ENCODE measurements around the gene GPS1. TPM values are rescaled to one million over a fixed set of nuclear protein-coding genes. Genes with fewer than 3 reads are reported as not detected.

GPS1 gene
- total and polyA plus RNA-seq, 4 donors, result 63.4 to 165 (median 138) TPM

DNA sequence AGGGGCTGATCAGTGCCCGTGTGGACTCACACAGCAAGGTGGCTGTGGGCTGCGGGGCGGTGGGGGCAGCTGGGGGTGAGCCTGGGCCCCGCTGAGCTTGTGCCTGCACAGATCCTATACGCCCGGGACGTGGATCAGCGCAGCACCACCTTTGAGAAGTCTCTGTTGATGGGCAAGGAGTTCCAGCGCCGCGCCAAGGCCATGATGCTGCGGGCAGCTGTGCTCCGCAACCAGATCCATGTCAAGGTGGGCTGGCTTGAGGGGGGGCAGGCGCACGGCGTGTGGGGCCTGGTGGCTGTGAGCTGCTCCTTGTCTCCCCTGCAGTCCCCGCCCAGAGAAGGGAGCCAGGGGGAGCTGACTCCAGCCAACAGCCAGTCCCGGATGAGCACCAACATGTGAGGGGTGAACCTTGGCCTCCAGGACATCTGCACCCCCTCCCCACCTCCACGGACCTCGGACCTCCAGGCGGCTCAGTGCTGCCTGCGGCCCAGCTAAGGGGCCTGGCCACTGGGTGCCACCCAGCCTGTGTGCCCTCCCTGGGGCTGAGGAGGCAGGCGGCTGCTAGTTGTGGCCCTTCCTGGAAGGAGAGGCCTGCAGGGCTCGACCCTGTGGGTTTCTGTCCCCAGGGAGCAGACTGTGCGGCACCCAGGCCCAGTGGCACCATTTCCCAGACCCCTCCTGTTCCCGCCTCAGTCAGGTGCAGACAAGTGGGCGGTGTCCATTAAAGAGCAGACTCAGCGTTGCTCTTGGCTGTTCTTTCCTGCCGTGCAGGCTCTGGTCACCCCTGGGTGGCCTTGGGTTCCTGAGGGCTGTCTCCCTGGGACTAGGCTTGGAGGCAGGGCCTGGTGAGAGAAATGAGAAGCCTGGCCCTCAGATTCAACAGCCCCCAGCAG lies 5.3 kb downstream of the GPS1 start:
- no peak overlapping the region for H3K4me3 ChIP-seq (ENCODE audit: low read depth, low read length)
- peaks cover 91% of the 10 kb centered on the region for H3K36me3 ChIP-seq (ENCODE audit: control insufficient read depth, insufficient read depth, low read length)
- H3K27me3 ChIP-seq (ENCODE audit: control insufficient read depth, insufficient read depth, low read length), result no peaks in the 10 kb centered on the region
- 91% methylated on average over 28 of the region's 29 CpGs for WGBS (ENCODE audit: insufficient coverage)
- no peak for DNase-seq (ENCODE audit: low read depth in 4 of 6, low spot score in 6 of 6)
- no peak overlapping the region for H3K27ac ChIP-seq (ENCODE audit: low read depth, low read length)
- peaks cover 26% of the 10 kb centered on the region for H3K4me1 ChIP-seq (ENCODE audit: control insufficient read depth, insufficient read depth, low read length)
- no peaks in the 10 kb centered on the region for H3K9me3 ChIP-seq (ENCODE audit: control insufficient read depth, insufficient read depth, low read length)

DNA sequence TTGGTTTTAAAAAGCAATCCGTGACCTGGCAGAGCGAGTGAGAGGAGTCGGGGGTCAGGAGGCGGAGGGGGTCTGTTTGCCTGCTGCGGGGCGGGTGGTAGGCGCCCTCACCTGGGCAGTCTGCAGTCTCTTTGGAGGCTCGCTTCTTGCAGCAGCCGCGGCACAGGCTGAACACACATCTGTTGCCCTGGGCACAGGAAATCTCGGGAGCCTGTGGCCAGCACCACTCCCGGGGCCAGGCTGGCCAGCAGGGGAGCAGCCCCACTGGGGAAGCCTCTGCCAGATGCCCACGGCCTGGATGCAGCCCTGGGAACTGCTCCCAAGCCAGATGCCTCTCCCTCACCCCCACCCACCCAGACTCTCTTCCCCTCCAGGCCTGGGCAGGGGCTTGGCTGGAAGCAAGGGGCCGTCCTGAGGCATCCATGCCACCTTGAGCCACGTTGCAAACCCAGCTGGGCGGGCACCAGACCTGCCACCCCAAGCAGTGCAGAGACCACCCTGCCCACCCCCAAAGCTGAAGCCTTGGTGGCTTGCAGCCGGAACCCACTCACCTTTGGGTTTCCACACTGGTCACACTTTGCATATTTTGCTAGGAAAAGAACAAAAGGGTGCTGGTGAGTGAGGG lies 6.6 kb downstream of the GPS1 start:
- H3K9me3 ChIP-seq (ENCODE audit: control insufficient read depth, insufficient read depth, low read length), result no peaks in the 10 kb centered on the region
- no peak overlapping the region for H3K27ac ChIP-seq (ENCODE audit: low read depth, low read length)
- 79% methylated on average over 17 of the region's 17 CpGs for WGBS (ENCODE audit: insufficient coverage)
- DNase-seq (ENCODE audit: low read depth in 4 of 6, low spot score in 6 of 6), result no peak
- peaks cover 14% of the 10 kb centered on the region for H3K4me1 ChIP-seq (ENCODE audit: control insufficient read depth, insufficient read depth, low read length)
- no peak overlapping the region for H3K4me3 ChIP-seq (ENCODE audit: low read depth, low read length)
- H3K27me3 ChIP-seq (ENCODE audit: control insufficient read depth, insufficient read depth, low read length), result no peaks in the 10 kb centered on the region
- peaks cover 100% of the 10 kb centered on the region for H3K36me3 ChIP-seq (ENCODE audit: control insufficient read depth, insufficient read depth, low read length)

DNA sequence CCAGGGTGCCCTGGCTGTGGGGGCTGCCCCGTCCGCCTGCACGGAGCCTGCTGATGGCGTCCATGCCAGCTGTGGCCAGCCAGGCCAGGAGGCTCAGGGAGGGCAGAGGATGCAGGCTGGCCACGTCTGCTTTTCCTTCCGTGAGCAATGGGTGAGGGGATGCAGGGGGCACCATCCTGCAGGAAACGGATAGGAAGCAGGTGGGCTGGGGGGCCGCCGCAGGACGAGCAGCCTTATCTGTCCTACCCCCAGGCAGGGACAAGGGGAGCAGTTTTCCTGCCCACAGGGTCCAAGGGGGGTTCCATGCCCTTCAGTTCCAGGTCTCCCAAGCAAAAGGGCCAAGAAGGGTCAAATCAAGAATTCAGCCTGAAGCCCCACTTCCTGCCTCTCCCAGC lies 7.2 kb downstream of the GPS1 start:
- 79% methylated on average over 10 of the region's 10 CpGs for WGBS (ENCODE audit: insufficient coverage)
- Histone ChIP-seq H3K27ac (ENCODE audit: low read depth, low read length) (no peak overlapping the region), H3K4me1 (ENCODE audit: control insufficient read depth, insufficient read depth, low read length) (peaks cover 12% of the 10 kb centered on the region), H3K27me3 (ENCODE audit: control insufficient read depth, insufficient read depth, low read length) (no peaks in the 10 kb centered on the region), H3K36me3 (ENCODE audit: control insufficient read depth, insufficient read depth, low read length) (peaks cover 100% of the 10 kb centered on the region), H3K4me3 (ENCODE audit: low read depth, low read length) (no peak overlapping the region), H3K9me3 (ENCODE audit: control insufficient read depth, insufficient read depth, low read length) (no peaks in the 10 kb centered on the region)
- no peak for DNase-seq (ENCODE audit: low read depth in 4 of 6, low spot score in 6 of 6)

DNA sequence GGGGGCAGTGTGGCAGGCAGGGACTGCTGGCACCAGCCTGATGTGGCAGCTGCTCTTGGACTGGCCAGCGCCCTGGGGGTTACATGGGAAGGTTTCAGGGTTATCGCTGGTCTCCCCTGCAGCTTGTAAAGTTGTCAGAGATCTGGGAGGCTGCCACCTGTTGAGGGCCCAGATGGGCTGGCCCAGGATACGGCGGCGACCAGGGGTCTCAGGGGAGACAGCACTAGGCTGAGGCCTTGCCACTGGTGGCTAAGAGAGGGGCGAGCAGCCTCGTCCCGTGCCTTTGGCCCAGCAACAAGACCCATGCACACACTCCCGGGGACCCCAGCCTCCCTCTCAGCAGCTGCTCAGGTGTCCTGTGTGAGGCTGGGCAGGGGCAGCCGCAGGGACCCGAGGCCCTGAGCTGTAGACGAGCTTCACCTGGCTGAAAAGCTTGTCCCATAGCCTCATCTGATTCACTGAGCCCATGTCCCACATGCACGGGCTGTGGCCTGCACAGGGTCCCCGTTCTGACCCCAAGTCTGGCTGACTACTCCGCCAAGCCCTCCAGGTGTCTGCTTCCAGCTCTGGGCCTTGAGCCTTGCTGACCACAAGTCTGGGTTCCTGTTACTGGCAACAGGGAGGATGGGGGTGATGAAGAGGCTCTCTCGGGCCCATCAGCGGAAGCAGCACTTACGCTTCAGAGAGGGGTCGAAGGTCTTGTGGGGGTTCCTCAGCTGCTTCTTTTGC lies 7.7 kb downstream of the GPS1 start:
- no peak for DNase-seq (ENCODE audit: low read depth in 4 of 6, low spot score in 6 of 6)
- H3K4me1 ChIP-seq (ENCODE audit: control insufficient read depth, insufficient read depth, low read length), result peaks cover 14% of the 10 kb centered on the region
- no peak overlapping the region for H3K4me3 ChIP-seq (ENCODE audit: low read depth, low read length)
- H3K27me3 ChIP-seq (ENCODE audit: control insufficient read depth, insufficient read depth, low read length), result no peaks in the 10 kb centered on the region
- H3K27ac ChIP-seq (ENCODE audit: low read depth, low read length), result no peak overlapping the region
- peaks cover 100% of the 10 kb centered on the region for H3K36me3 ChIP-seq (ENCODE audit: control insufficient read depth, insufficient read depth, low read length)
- 86% methylated on average over 17 of the region's 19 CpGs for WGBS (ENCODE audit: insufficient coverage)
- no peaks in the 10 kb centered on the region for H3K9me3 ChIP-seq (ENCODE audit: control insufficient read depth, insufficient read depth, low read length)

DNA sequence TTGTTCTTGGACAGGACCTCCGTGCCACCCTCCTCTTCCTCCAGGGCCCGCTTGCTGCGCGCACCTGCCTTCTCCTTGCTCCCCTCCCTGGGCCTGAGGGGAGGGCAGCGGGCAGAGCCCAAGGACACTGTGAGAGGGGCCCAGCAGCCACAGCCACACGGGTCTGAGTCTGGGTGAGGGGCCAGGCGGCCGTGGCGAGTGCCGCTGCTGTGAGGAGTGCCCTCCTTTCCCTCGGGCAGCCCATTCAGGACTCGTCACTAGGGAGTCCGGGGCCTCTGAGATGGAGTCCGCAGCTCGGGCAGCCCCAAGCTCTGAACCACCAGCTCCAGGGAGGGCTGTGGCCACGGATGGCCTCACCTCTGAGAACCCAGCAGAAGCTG lies 8.3 kb downstream of the GPS1 start:
- DNase-seq (ENCODE audit: low read depth in 4 of 6, low spot score in 6 of 6), result no peak
- Histone ChIP-seq H3K9me3 (ENCODE audit: control insufficient read depth, insufficient read depth, low read length) (no peaks in the 10 kb centered on the region), H3K4me1 (ENCODE audit: control insufficient read depth, insufficient read depth, low read length) (peaks cover 19% of the 10 kb centered on the region), H3K27ac (ENCODE audit: low read depth, low read length) (no peak overlapping the region), H3K36me3 (ENCODE audit: control insufficient read depth, insufficient read depth, low read length) (peaks cover 99% of the 10 kb centered on the region), H3K27me3 (ENCODE audit: control insufficient read depth, insufficient read depth, low read length) (no peaks in the 10 kb centered on the region), H3K4me3 (ENCODE audit: low read depth, low read length) (no peak overlapping the region)
- WGBS (ENCODE audit: insufficient coverage), result 84% methylated on average over 16 of the region's 16 CpGs

DNA sequence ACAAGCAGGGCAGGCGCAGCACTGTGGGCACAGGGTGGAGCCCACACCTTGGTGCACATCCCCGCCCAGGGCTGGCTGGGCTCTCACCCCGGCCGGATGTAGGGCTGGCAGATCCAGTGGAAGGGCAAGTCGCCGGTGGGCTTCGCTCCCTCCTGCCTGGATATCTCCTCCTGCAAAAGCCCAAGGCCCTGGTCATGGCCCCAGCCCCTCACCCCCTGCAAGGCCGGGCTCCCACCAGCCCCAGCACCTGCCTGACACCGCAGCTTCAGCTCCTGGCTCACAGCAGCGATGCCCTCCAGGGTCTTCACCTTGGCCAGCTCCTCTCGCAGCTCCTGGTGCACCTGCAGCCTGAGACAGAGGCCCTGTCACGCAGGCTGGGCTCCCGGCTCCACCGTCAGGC lies 8.9 kb downstream of the GPS1 start:
- Histone ChIP-seq H3K4me3 (ENCODE audit: low read depth, low read length) (no peak overlapping the region), H3K27me3 (ENCODE audit: control insufficient read depth, insufficient read depth, low read length) (no peaks in the 10 kb centered on the region), H3K4me1 (ENCODE audit: control insufficient read depth, insufficient read depth, low read length) (peaks cover 18% of the 10 kb centered on the region), H3K9me3 (ENCODE audit: control insufficient read depth, insufficient read depth, low read length) (no peaks in the 10 kb centered on the region), H3K27ac (ENCODE audit: low read depth, low read length) (no peak overlapping the region), H3K36me3 (ENCODE audit: control insufficient read depth, insufficient read depth, low read length) (peaks cover 96% of the 10 kb centered on the region)
- 94% methylated on average over 14 of the region's 14 CpGs for WGBS (ENCODE audit: insufficient coverage)
- no peak for DNase-seq (ENCODE audit: low read depth in 4 of 6, low spot score in 6 of 6)

DNA sequence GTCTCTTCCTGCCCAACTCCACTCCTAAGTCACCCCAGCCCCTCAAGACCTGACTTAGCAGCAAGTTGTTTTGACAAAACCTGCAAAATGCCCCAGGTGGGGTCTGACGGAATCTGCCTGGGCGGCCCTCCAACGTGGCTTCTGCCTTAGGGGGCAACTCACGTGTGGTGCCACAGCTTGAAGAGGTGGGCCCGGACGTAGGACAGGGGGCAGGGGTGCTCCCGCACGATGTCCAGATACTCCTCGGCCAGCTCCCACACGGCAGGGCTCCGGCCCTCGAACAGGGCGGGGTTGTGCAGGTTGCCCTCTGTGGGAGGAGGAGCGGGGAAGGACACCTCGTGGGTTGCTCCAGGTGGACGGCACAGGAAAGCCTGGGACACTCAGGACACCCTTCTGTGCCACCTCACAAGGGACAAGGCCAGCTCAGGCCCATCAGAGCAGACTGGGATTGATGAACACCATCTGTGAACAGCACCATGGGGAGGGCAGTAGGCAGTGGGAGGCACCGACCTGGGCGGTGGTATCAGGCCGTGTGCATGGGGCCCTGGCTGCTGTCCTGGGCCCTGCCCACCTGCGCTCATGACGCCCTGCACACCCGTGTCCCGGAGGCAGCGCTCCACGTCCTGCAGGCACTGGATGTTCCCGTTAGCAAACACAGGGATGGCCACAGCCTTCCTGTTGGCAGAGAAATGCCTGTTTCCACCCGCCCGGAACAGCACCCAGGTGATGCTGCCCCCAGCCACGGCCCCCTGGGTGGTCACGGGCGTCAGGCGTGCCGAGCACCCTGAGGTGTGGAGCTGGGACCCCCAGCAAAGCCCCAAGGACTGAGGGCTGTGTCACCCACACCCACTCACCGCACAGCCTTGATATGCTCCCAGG lies 9.6 kb downstream of the GPS1 start:
- 94% methylated on average over 34 of the region's 34 CpGs for WGBS (ENCODE audit: insufficient coverage)
- Histone ChIP-seq H3K9me3 (ENCODE audit: control insufficient read depth, insufficient read depth, low read length) (no peaks in the 10 kb centered on the region), H3K27me3 (ENCODE audit: control insufficient read depth, insufficient read depth, low read length) (no peaks in the 10 kb centered on the region), H3K36me3 (ENCODE audit: control insufficient read depth, insufficient read depth, low read length) (peaks cover 89% of the 10 kb centered on the region), H3K4me1 (ENCODE audit: control insufficient read depth, insufficient read depth, low read length) (peaks cover 24% of the 10 kb centered on the region), H3K4me3 (ENCODE audit: low read depth, low read length) (no peak overlapping the region), H3K27ac (ENCODE audit: low read depth, low read length) (no peak overlapping the region)
- no peak for DNase-seq (ENCODE audit: low read depth in 4 of 6, low spot score in 6 of 6)

DNA sequence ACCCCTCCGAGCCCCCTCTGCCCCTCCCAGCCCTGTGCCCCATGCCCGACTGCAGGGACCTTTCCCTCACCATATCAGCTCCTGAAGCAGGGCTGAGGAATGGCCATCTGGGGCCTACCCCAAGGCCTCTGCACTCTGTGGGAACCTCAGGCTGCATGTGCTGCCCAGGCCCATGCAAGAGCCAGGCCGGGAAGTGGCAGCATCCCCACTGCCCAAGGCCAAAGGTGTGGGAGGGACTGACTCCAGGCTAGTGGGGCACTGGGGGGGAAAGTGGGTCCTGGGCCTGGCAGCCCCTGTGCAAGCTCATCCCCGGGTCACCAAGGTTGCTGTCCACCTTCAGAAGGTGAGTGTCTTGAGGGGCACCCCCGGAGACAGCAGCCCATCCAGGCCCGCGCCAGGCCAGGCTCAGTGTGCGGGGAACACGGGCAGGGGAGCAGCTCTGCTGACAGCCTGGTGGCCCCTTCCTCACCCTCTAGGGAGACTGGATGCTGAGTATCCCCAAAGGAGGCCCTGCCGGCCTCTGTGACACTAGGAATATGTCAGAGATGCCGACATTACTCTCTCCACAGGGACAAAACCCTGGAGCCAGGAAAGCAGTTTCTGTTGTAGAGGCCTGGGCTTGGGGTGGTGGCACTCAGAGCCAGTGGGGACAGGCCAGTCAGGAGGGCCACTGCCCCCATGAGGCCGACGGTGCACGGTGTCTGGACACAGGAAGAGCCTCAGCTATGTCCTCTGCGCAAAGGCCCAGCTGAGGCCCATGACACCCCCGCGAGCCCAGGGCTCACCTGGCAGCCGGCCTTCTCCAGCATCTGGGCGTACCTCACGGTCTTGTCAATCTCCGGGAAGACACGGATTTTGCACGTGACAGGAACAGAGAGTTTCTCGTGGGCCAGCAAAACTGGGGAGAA lies 10.6 kb downstream of the GPS1 start:
- WGBS (ENCODE audit: insufficient coverage), result 90% methylated on average over 22 of the region's 24 CpGs
- Histone ChIP-seq H3K4me3 (ENCODE audit: low read depth, low read length) (no peak overlapping the region), H3K9me3 (ENCODE audit: control insufficient read depth, insufficient read depth, low read length) (no peaks in the 10 kb centered on the region), H3K27ac (ENCODE audit: low read depth, low read length) (no peak overlapping the region), H3K36me3 (ENCODE audit: control insufficient read depth, insufficient read depth, low read length) (peaks cover 78% of the 10 kb centered on the region), H3K27me3 (ENCODE audit: control insufficient read depth, insufficient read depth, low read length) (no peaks in the 10 kb centered on the region), H3K4me1 (ENCODE audit: control insufficient read depth, insufficient read depth, low read length) (peaks cover 27% of the 10 kb centered on the region)
- DNase-seq (ENCODE audit: low read depth in 4 of 6, low spot score in 6 of 6), result no peak

Measured in spinal cord (tissue), 10 donors.